ENCODE data around the gene NELL1.

- TF ChIP-seq CTCF (conservative IDR thresholded peaks at IDR 0.05; ENCODE audit: low read length) = no peak
- no peak for TF ChIP-seq EZH2phosphoT487 (IDR thresholded peaks at IDR 0.05; ENCODE audit: borderline replicate concordance)
These were observed 902.8 kb downstream of the NELL1 start for GRCh38 chr11:21572210-21572609.
